Calu3 (cell line): ENCODE measurements around the gene TMEM203. TPM values are rescaled to one million over a fixed set of nuclear protein-coding genes. Genes with fewer than 3 reads are reported as not detected.

Experiments used
- Bru-seq: library from RNA; stranded (reverse); fragments of 400-500 nt; gene quantifications from one replicate; lab custom pipeline; 2021; lab: Mats Ljungman, UMichigan
- BruChase-seq, 2 experiments: library from RNA; stranded (reverse); fragments of 400-500 nt; gene quantifications; one replicate each; lab custom pipeline; 2021; lab: Mats Ljungman, UMichigan
- BruUV-seq: library from RNA; stranded (reverse); fragments of 400-500 nt; replicated peaks from 2 replicates; lab custom pipeline; 2021; lab: Mats Ljungman, UMichigan
- CTCF ChIA-PET: fragments of 300-600 bp; sonication (Branson Sonifier 250); formaldehyde crosslinking; loops from one replicate; lab custom pipeline; 2022; ENCODE audit warnings: antibody characterized with exemption; lab: Charles Lee
- DNase-seq: peaks from one replicate; pipeline ENCODE4 v3.0.0; 2022
- H3K27ac Mint-ChIP-seq: one replicate; pipeline ENCODE4 v1.8.0; 2022; ENCODE audit warnings: mixed read lengths; ENCODE audit not compliant: unreplicated experiment
- H3K27me3 Mint-ChIP-seq: one replicate; pipeline ENCODE4 v1.8.0; 2022; ENCODE audit warnings: mixed read lengths; ENCODE audit not compliant: unreplicated experiment
- H3K36me3 Mint-ChIP-seq: one replicate; pipeline ENCODE4 v1.8.0; 2022; ENCODE audit warnings: mild to moderate bottlenecking, moderate library complexity, mixed read lengths; ENCODE audit not compliant: insufficient read depth, unreplicated experiment
- H3K4me1 Mint-ChIP-seq: one replicate; pipeline ENCODE4 v1.8.0; 2022; ENCODE audit warnings: mild to moderate bottlenecking, low read depth, mixed read lengths; ENCODE audit not compliant: unreplicated experiment
- H3K4me3 Mint-ChIP-seq: one replicate; pipeline ENCODE4 v1.8.0; 2022; ENCODE audit warnings: mild to moderate bottlenecking, low read depth, moderate library complexity, mixed read lengths; ENCODE audit not compliant: unreplicated experiment
- H3K9me3 Mint-ChIP-seq: one replicate; pipeline ENCODE4 v1.8.0; 2022; ENCODE audit warnings: low read depth, mixed read lengths; ENCODE audit not compliant: unreplicated experiment
- CTCF ChIP-seq: fragments of 200-600 bp; IDR thresholded peaks from one replicate; pipeline ENCODE4 v1.8.0; 2022; ENCODE audit warnings: antibody characterized with exemption; ENCODE audit not compliant: unreplicated experiment
- intact Hi-C: fragments of 100-400 bp; cut with micrococcal nuclease; formaldehyde crosslinking; loops from one replicate; pipeline ENCODE4 v1.10.0; 2022; ENCODE audit not compliant: unreplicated experiment
- long read RNA-seq: library from polyadenylated mRNA; stranded (forward); transcript quantifications from one replicate; pipeline ENCODE4 v2.0.0, GENCODE V29; 2022
- total RNA-seq: library from RNA; stranded (reverse); gene quantifications from 2 replicates; pipeline ENCODE4 v1.2.3, GENCODE V29; 2022

Gene TMEM203
- total RNA-seq (25.4 and 28.8 TPM in 2 replicates), Bru-seq, nascent RNA (percentile 73 among the genes with signal in this experiment), BruChase-seq, experiment 1, labeled RNA remaining after a 6-hour chase (percentile 83 among the genes with signal in this experiment), BruChase-seq, experiment 2, labeled RNA remaining after a 2-hour chase (percentile 96 among the genes with signal in this experiment)
- long read RNA-seq, transcript TMEM203-201 (1 exons, 1,557 nt): major isoform, 69 of 69 reads
- long read RNA-seq, partial matches to known transcripts: 0 of 69 reads
- long read RNA-seq, other reads (novel, unspliced or antisense): 0 of 69 reads

- intact Hi-C loops: no loop called here
- CTCF ChIA-PET: interaction anchor here (1.1 to 1.5 kb wide), 3 partner anchors 16 to 32 kb away, joined by 3 to 4 read pairs (median 3); partner anchors contain the start of gene RNF224
- peak; percentile 87 for DNase-seq
These were observed at the start of gene TMEM203, which contains the start of gene NDOR1 for GRCh38 chr9:137205126-137206069. TMEM203 (minus strand) TSS chr9:137205648; CDS start chr9:137205414, 234 bp downstream. NDOR1 (plus strand) TSS chr9:137205700; CDS start chr9:137205778, 78 bp downstream.

GRCh38 chr9:137254624-137255447, 49.4 kb upstream of the TMEM203 start, which contains the start of gene NELFB:
NELFB (plus strand) TSS chr9:137255327.
- no peak for TF ChIP-seq CTCF
- CTCF ChIA-PET: interaction anchor here (0.7 to 1.2 kb wide), 4 partner anchors 13 to 32 kb away, joined by 3 to 4 read pairs (median 3); no protein-coding TSS in a partner anchor
- H3K4me3 Mint-ChIP-seq: peak within 1 kb of the TSS; percentile 80
- no TSS peak for BruUV-seq
- H3K36me3 Mint-ChIP-seq: peaks cover 43% of the 10 kb centered on the region
- H3K27ac Mint-ChIP-seq: peak within 1 kb of the TSS; percentile 66
- no peaks in the 10 kb centered on the region for H3K9me3 Mint-ChIP-seq
- no peaks in the 10 kb centered on the region for H3K4me1 Mint-ChIP-seq
- peak; percentile 95 for DNase-seq
- no peaks in the 10 kb centered on the region for H3K27me3 Mint-ChIP-seq
- intact Hi-C loops: no loop called here

More at GRCh38 chr9:137205126-137206069, at the start of gene TMEM203, which contains the start of gene NDOR1:
- H3K4me1 Mint-ChIP-seq: peaks cover 17% of the 10 kb centered on the region
- TF ChIP-seq CTCF: no peak
- no peaks in the 10 kb centered on the region for H3K27me3 Mint-ChIP-seq
- H3K4me3 Mint-ChIP-seq: peak within 1 kb of the TSS; percentile 92
- H3K9me3 Mint-ChIP-seq: no peaks in the 10 kb centered on the region
- TSS peak; percentile 88 for BruUV-seq
- H3K27ac Mint-ChIP-seq: peak within 1 kb of the TSS; percentile 84
- H3K36me3 Mint-ChIP-seq: peaks cover 49% of the 10 kb centered on the region

- CTCF ChIA-PET: interaction anchor here (0.7 to 1.2 kb wide), 4 partner anchors 12 to 33 kb away, joined by 3 to 4 read pairs (median 3); no protein-coding TSS in a partner anchor
- peak overlapping the region; percentile 80 for H3K4me3 Mint-ChIP-seq
- no peaks in the 10 kb centered on the region for H3K9me3 Mint-ChIP-seq
- BruUV-seq: no TSS peak
- intact Hi-C loops: no loop called here
- H3K27me3 Mint-ChIP-seq: no peaks in the 10 kb centered on the region
- H3K27ac Mint-ChIP-seq: peak overlapping the region; percentile 66
- TF ChIP-seq CTCF: no peak
- DNase-seq: no peak
- H3K4me1 Mint-ChIP-seq: no peaks in the 10 kb centered on the region
- H3K36me3 Mint-ChIP-seq: peaks cover 46% of the 10 kb centered on the region
These were observed 48.5 kb upstream of the TMEM203 start for GRCh38 chr9:137253717-137254623.
